Sigmoid colon (tissue), 7 donors: ENCODE measurements around the gene NUMBL. TPM values are rescaled to one million over a fixed set of nuclear protein-coding genes. Genes with fewer than 3 reads are reported as not detected.
A peak's percentile ranks its signal among the peaks of the same experiment; 100 is the strongest.

Experiments
- DNase-seq: peaks from one replicate; pipeline ENCODE4 v3.0.0-alpha.2; 2019
- H3K27ac ChIP-seq, 4 donors: fragments of 200-600 bp; sonication (generic); one replicate each; pipeline ENCODE4 v1.5.1; 2016 to 2019; ENCODE audit warnings: mild to moderate bottlenecking in 1 of 4
- H3K27me3 ChIP-seq, 3 donors: fragments of 200-600 bp; sonication (generic); one replicate each; pipeline ENCODE4 v1.5.1; 2019; ENCODE audit warnings: mild to moderate bottlenecking in 1 of 3
- H3K36me3 ChIP-seq, 4 donors: fragments of 200-600 bp; sonication (generic); one replicate each; pipeline ENCODE4 v1.5.1; 2016 to 2019
- H3K4me1 ChIP-seq, 4 donors: fragments of 200-600 bp; sonication (generic); one replicate each; pipeline ENCODE4 v1.5.1; 2017 to 2019
- H3K4me3 ChIP-seq, 4 donors: fragments of 200-600 bp; sonication (generic); one replicate each; pipeline ENCODE4 v1.5.1; 2017 to 2019; ENCODE audit warnings: mild to moderate bottlenecking in 2 of 4, moderate library complexity in 1 of 4
- H3K9me3 ChIP-seq, 4 donors: fragments of 200-600 bp in 3 of 4; sonication (generic) in 3 of 4; one replicate each; pipeline versions ENCODE4 v1.5.1 to v1.6.1; 2013 to 2019
- CTCF ChIP-seq, 4 experiments: fragments of 450-650 bp in 3 of 4; fragments of 200-600 bp in 1 of 4; IDR thresholded peaks; one replicate each; pipeline ENCODE4 v1.5.1; 2016 to 2019; ENCODE audit warnings: antibody characterized with exemption in 4 of 4, mild to moderate bottlenecking in 3 of 4, moderate library complexity in 2 of 4
- EP300 ChIP-seq, 4 donors: sonication (generic); formaldehyde crosslinking; IDR thresholded peaks; one replicate each; pipeline ENCODE4 v1.6.1; 2017; ENCODE audit warnings: antibody characterized with exemption in 4 of 4
- POLR2A ChIP-seq, 2 donors: fragments of 450-650 bp; IDR thresholded peaks; one replicate each; pipeline ENCODE4 v1.6.1; 2016; ENCODE audit warnings: antibody characterized with exemption in 2 of 2, mild to moderate bottlenecking in 2 of 2, moderate library complexity in 2 of 2
- POLR2AphosphoS5 ChIP-seq, 4 donors: sonication (generic); formaldehyde crosslinking; IDR thresholded peaks; one replicate each; pipeline ENCODE4 v1.6.1; 2017; ENCODE audit warnings: antibody characterized with exemption in 4 of 4
- whole genome bisulfite sequencing, 2 donors: extraction: QIAGEN DNeasy Blood & Tissue Kit; methylation state at CpG; one replicate each; pipeline ENCODE4 v1.1.7; 2013; 5-methylcytosine and 5-hydroxymethylcytosine counted together
- intact Hi-C: fragments of 100-400 bp; cut with DNase I; formaldehyde crosslinking; loops from one replicate; pipeline ENCODE4 v1.15.1; 2023
- polyA plus RNA-seq, 3 donors: library from polyadenylated mRNA; stranded (reverse); fragments of 200-250 nt; gene quantifications; one replicate each; pipeline ENCODE4 v1.2.3, GENCODE V29; 2013
- total RNA-seq, 4 donors: library from RNA; depleted of rRNA; stranded (reverse); fragments of >200 nt; gene quantifications; one replicate each; pipeline ENCODE4 v1.1.0, GENCODE V29; 2016
- donor health status: healthy with polysubstance abuse.
- donor health status: Bipolar disorder and iron deficiency.
- donor health status: healthy.

Gene NUMBL
- total and polyA plus RNA-seq, 7 donors, result 3.0 to 38.2 (median 21.9) TPM

- WGBS, 2 donors, result 89 to 91% methylated on average over 3 of the region's 3 CpGs
- intact Hi-C loops, result no loop called here
- H3K4me1 ChIP-seq, result peaks cover 0 to 8% (median 6%) of the 10 kb centered on the region in 4 donors
- H3K27ac ChIP-seq, result no peak overlapping the region
- no peak for DNase-seq
- no peak for TF ChIP-seq POLR2AphosphoS5 (IDR thresholded peaks at IDR 0.05)
- no peak for TF ChIP-seq POLR2A (IDR thresholded peaks at IDR 0.05)
- no peak for TF ChIP-seq CTCF (IDR thresholded peaks at IDR 0.05)
- TF ChIP-seq EP300 (IDR thresholded peaks at IDR 0.05), result no peak
- peaks cover 0 to 4% (median 0%) of the 10 kb centered on the region in 4 donors for H3K36me3 ChIP-seq
- H3K9me3 ChIP-seq, result no peaks in the 10 kb centered on the region
- no peak overlapping the region for H3K4me3 ChIP-seq
- H3K27me3 ChIP-seq, result no peaks in the 10 kb centered on the region
These were observed 58.0 kb downstream of the NUMBL start for GRCh38 chr19:40632311-40633036.

- TF ChIP-seq POLR2AphosphoS5 (IDR thresholded peaks at IDR 0.05) (peak in 1 of 4 donors; percentile 20), CTCF (IDR thresholded peaks at IDR 0.05) (no peak)
- H3K9me3 ChIP-seq, result no peaks in the 10 kb centered on the region
- intact Hi-C loops, result no loop called here
- WGBS, 2 donors, result 70 to 80% methylated on average over 16 of the region's 16 CpGs
- no peak overlapping the region for H3K27ac ChIP-seq
- peaks cover 0 to 15% (median 0%) of the 10 kb centered on the region in 4 donors for H3K36me3 ChIP-seq
- DNase-seq, result no peak
- H3K4me3 ChIP-seq, result no peak overlapping the region
- no peaks in the 10 kb centered on the region for H3K27me3 ChIP-seq
- H3K4me1 ChIP-seq, result peaks cover 0 to 8% (median 6%) of the 10 kb centered on the region in 4 donors
These were observed 59.8 kb downstream of the NUMBL start for GRCh38 chr19:40630571-40631160.

GRCh38 chr19:40629346-40629745 lies 61.1 kb downstream of the NUMBL start:
- Histone ChIP-seq H3K27me3 (no peaks in the 10 kb centered on the region), H3K4me1 (peaks cover 0 to 8% (median 5%) of the 10 kb centered on the region in 4 donors), H3K4me3 (no peak overlapping the region), H3K9me3 (no peaks in the 10 kb centered on the region), H3K36me3 (peaks cover 0 to 19% (median 0%) of the 10 kb centered on the region in 4 donors), H3K27ac (no peak overlapping the region)
- no peak for TF ChIP-seq POLR2A (IDR thresholded peaks at IDR 0.05)
- TF ChIP-seq CTCF (IDR thresholded peaks at IDR 0.05), result no peak
- TF ChIP-seq EP300 (IDR thresholded peaks at IDR 0.05), result no peak
- no peak for TF ChIP-seq POLR2AphosphoS5 (IDR thresholded peaks at IDR 0.05)
- DNase-seq, result no peak
- WGBS, 2 donors, result 96 to 97% methylated on average over 42 of the region's 42 CpGs
- intact Hi-C loops, result no loop called here

GRCh38 chr19:40627486-40628279 lies 62.8 kb downstream of the NUMBL start:
- intact Hi-C loops, result no loop called here
- Histone ChIP-seq H3K27ac (no peak overlapping the region), H3K9me3 (no peaks in the 10 kb centered on the region), H3K4me1 (peaks cover 0 to 4% (median 0%) of the 10 kb centered on the region in 4 donors), H3K27me3 (no peaks in the 10 kb centered on the region), H3K36me3 (peaks cover 0 to 26% (median 0%) of the 10 kb centered on the region in 4 donors), H3K4me3 (no peak overlapping the region)
- 88 to 94% methylated on average over 39 of the region's 39 CpGs for WGBS, 2 donors
- no peak for DNase-seq
- TF ChIP-seq POLR2AphosphoS5 (IDR thresholded peaks at IDR 0.05), result no peak
- no peak for TF ChIP-seq CTCF (IDR thresholded peaks at IDR 0.05)
- TF ChIP-seq POLR2A (IDR thresholded peaks at IDR 0.05), result no peak
- TF ChIP-seq EP300 (IDR thresholded peaks at IDR 0.05), result no peak
